H1 (cell line): ENCODE data around the gene PDE4D. TPM values are rescaled to one million over a fixed set of nuclear protein-coding genes. Genes with fewer than 3 reads are reported as not detected.

Experiments
- CTCF ChIA-PET: fragments of 300-600 bp; sonication (Branson Sonifier 250); formaldehyde crosslinking; loops from one replicate; lab custom pipeline; 2021; ENCODE audit not compliant: partially characterized antibody; lab: Charles Lee
- POLR2A ChIA-PET: fragments of 300-600 bp; sonication (Branson Sonifier 250); formaldehyde crosslinking; loops from one replicate; lab custom pipeline; 2021; ENCODE audit warnings: inconsistent platforms; ENCODE audit not compliant: partially characterized antibody; lab: Charles Lee
- DNase-seq, 2 experiments: peaks; one replicate each; pipeline versions ENCODE4 v3.0.0 to v3.0.0-alpha.2; 2010 to 2022; ENCODE audit warnings: low spot score in 2 of 2, low read depth in 1 of 2, mixed read lengths in 1 of 2
- FAIRE-seq: peaks from 2 replicates; lab custom pipeline; 2011; peaks lifted over from hg19 to GRCh38; lab: Jason Lieb, UNC
- H2AFZ ChIP-seq: 2 replicates; pipeline ENCODE4 v1.8.1; 2012; ENCODE audit warnings: low read length, inconsistent platforms
- H2AK5ac ChIP-seq: 2 replicates; pipeline ENCODE4 v1.6.1; 2013; ENCODE audit warnings: low read depth, low read length
- H2BK120ac ChIP-seq: replicated peaks from 2 replicates; pipeline ENCODE3; 2013; ENCODE audit warnings: low read depth, low read length, inconsistent platforms
- H2BK12ac ChIP-seq: 2 replicates; pipeline ENCODE4 v1.6.1; 2013; ENCODE audit warnings: low read depth, low read length
- H2BK15ac ChIP-seq: 2 replicates; pipeline ENCODE4 v1.6.1; 2013; ENCODE audit warnings: low read length
- H2BK20ac ChIP-seq: 2 replicates; pipeline ENCODE4 v1.6.1; 2013; ENCODE audit warnings: low read length
- H2BK5ac ChIP-seq: 2 replicates; pipeline ENCODE4 v1.6.1; 2013; ENCODE audit warnings: low read depth, low read length
- H3K14ac ChIP-seq: 2 replicates; pipeline ENCODE4 v1.6.1; 2013; ENCODE audit warnings: inconsistent platforms; ENCODE audit not compliant: insufficient read length
- H3K18ac ChIP-seq: 2 replicates; pipeline ENCODE4 v1.6.1; 2013; ENCODE audit warnings: low read length; ENCODE audit errors: extremely low read depth
- H3K23ac ChIP-seq: 2 replicates; pipeline ENCODE4 v1.6.1; 2013; ENCODE audit warnings: inconsistent platforms; ENCODE audit not compliant: insufficient read length
- H3K23me2 ChIP-seq: 2 replicates; pipeline ENCODE4 v1.6.1; 2013; ENCODE audit warnings: low read depth, low read length
- H3K27ac ChIP-seq: 2 replicates; pipeline ENCODE4 v1.6.1; 2011; ENCODE audit warnings: low read depth, low read length, inconsistent platforms
- H3K27me3 ChIP-seq, 4 experiments: replicated peaks in 1 of 4; 1 replicate in 1 of 4; 2 replicates in 3 of 4; pipeline versions ENCODE4 v1.6.1 to v1.8.1; 2011 to 2013; ENCODE audit warnings: low read length in 3 of 4, mild to moderate bottlenecking in 3 of 4, inconsistent platforms in 2 of 4, mixed read lengths in 2 of 4, moderate library complexity in 1 of 4; ENCODE audit not compliant: control insufficient read depth in 3 of 4, insufficient read depth in 3 of 4; ENCODE audit errors: extremely low read depth in 1 of 4
- H3K36me3 ChIP-seq, 4 experiments: 2 replicates each; pipeline versions ENCODE4 v1.6.1 to v1.8.1; 2011 to 2013; ENCODE audit warnings: mild to moderate bottlenecking in 4 of 4, low read length in 3 of 4, moderate library complexity in 2 of 4, control low read depth in 1 of 4, inconsistent platforms in 1 of 4; ENCODE audit not compliant: insufficient read depth in 4 of 4, control insufficient read depth in 2 of 4
- H3K4ac ChIP-seq: replicated peaks from 2 replicates; pipeline ENCODE3; 2013; ENCODE audit warnings: low read length, low read depth, mixed read lengths, inconsistent platforms; ENCODE audit not compliant: insufficient read length
- H3K4me1 ChIP-seq, 4 experiments: replicated peaks in 1 of 4; 1 replicate in 1 of 4; 2 replicates in 3 of 4; pipeline versions ENCODE4 v1.6.1 to v1.8.1; 2011 to 2013; ENCODE audit warnings: low read length in 3 of 4, inconsistent platforms in 2 of 4, mixed read lengths in 1 of 4; ENCODE audit not compliant: insufficient read depth in 4 of 4, control insufficient read depth in 3 of 4
- H3K4me2 ChIP-seq, 2 experiments: 2 replicates each; pipeline versions ENCODE4 v1.6.1 to v1.8.1; 2011 to 2013; ENCODE audit warnings: low read depth in 2 of 2, low read length in 2 of 2, control low read depth in 1 of 2, inconsistent platforms in 1 of 2, mild to moderate bottlenecking in 1 of 2; ENCODE audit not compliant: insufficient read depth in 1 of 2
- H3K4me3 ChIP-seq, 4 experiments: fragments of 200-600, 300-600 bp in 1 of 4; sonication (generic), shearing (Covaris generic), sonication (Bioruptor Twin) in 1 of 4; 2 replicates each; pipeline versions ENCODE4 v1.5.1 to v1.8.1; 2011 to 2016; ENCODE audit warnings: low read length in 4 of 4, low read depth in 3 of 4, control low read depth in 2 of 4, inconsistent platforms in 2 of 4, mild to moderate bottlenecking in 2 of 4, mixed read lengths in 1 of 4, moderate library complexity in 1 of 4; ENCODE audit not compliant: insufficient read depth in 2 of 4; ENCODE audit errors: extremely low read depth in 1 of 4
- H3K56ac ChIP-seq: replicated peaks from 2 replicates; pipeline ENCODE3; 2013; ENCODE audit warnings: low read depth, mild to moderate bottlenecking, mixed read lengths, low read length, inconsistent platforms; ENCODE audit not compliant: insufficient read length
- H3K79me1 ChIP-seq: 2 replicates; pipeline ENCODE4 v1.6.1; 2013; ENCODE audit warnings: low read depth, low read length, control low read depth
- H3K79me2 ChIP-seq, 2 experiments: 2 replicates each; pipeline versions ENCODE4 v1.6.1 to v1.8.1; 2012 to 2013; ENCODE audit warnings: low read length in 2 of 2, mild to moderate bottlenecking in 2 of 2, inconsistent platforms in 1 of 2; ENCODE audit not compliant: insufficient read depth in 2 of 2, control insufficient read depth in 1 of 2
- H3K9ac ChIP-seq, 4 experiments: replicated peaks in 1 of 4; 1 replicate in 1 of 4; 2 replicates in 3 of 4; pipeline versions ENCODE4 v1.6.1 to v1.8.1; 2011 to 2013; ENCODE audit warnings: low read depth in 3 of 4, low read length in 3 of 4, control low read depth in 2 of 4, mild to moderate bottlenecking in 2 of 4, moderate library complexity in 2 of 4, inconsistent platforms in 1 of 4; ENCODE audit errors: extremely low read depth in 1 of 4
- H3K9me3 ChIP-seq, 2 experiments: 2 replicates each; pipeline versions ENCODE4 v1.6.1 to v1.8.1; 2012 to 2013; ENCODE audit warnings: mild to moderate bottlenecking in 2 of 2, moderate library complexity in 2 of 2, control low read depth in 1 of 2, inconsistent platforms in 1 of 2, low read depth in 1 of 2, low read length in 1 of 2, mixed read lengths in 1 of 2; ENCODE audit not compliant: insufficient read depth in 2 of 2
- H4K20me1 ChIP-seq, 2 experiments: replicated peaks in 1 of 2; 2 replicates each; pipeline versions ENCODE3 to v1.8.1; 2011 to 2013; ENCODE audit warnings: inconsistent platforms in 2 of 2, low read length in 2 of 2, mild to moderate bottlenecking in 1 of 2; ENCODE audit not compliant: insufficient read depth in 2 of 2, control insufficient read depth in 1 of 2
- H4K5ac ChIP-seq: 2 replicates; pipeline ENCODE4 v1.6.1; 2013; ENCODE audit warnings: low read length, low read depth, mixed read lengths, inconsistent platforms; ENCODE audit not compliant: insufficient read length
- H4K8ac ChIP-seq: 2 replicates; pipeline ENCODE4 v1.8.0; 2013; ENCODE audit warnings: mild to moderate bottlenecking, moderate library complexity, low read length, inconsistent platforms; ENCODE audit not compliant: insufficient read depth; ENCODE audit errors: extremely low read depth
- H4K91ac ChIP-seq: replicated peaks from 2 replicates; pipeline ENCODE3; 2013; ENCODE audit warnings: low read length, mixed read lengths, inconsistent platforms; ENCODE audit not compliant: insufficient read length
- BRCA1 ChIP-seq: IDR thresholded peaks from 2 replicates; pipeline ENCODE4 v1.6.1; 2012; ENCODE audit warnings: low read depth, low read length, improper control_type of control experiment
- CBX5 ChIP-seq: fragments of 300-800, 300-1000 bp; sonication (generic); IDR thresholded peaks from 2 replicates; pipeline ENCODE4 v1.7.1; 2016; ENCODE audit warnings: antibody characterized with exemption, low read length, low read depth
- CHD1 ChIP-seq: IDR thresholded peaks from 2 replicates; pipeline ENCODE4 v1.6.1; 2012; ENCODE audit warnings: low read depth, low read length, improper control_type of control experiment
- EGR1 ChIP-seq: IDR thresholded peaks from 2 replicates; pipeline ENCODE4 v1.6.1; 2011; ENCODE audit warnings: low read depth, low read length, borderline replicate concordance
- JUN ChIP-seq: IDR thresholded peaks from 2 replicates; pipeline ENCODE4 v1.6.1; 2011; ENCODE audit warnings: low read depth, mild to moderate bottlenecking, improper control_type of control experiment, low read length
- KDM1A ChIP-seq: fragments of 200-600, 300-600 bp; sonication (generic); IDR thresholded peaks from 2 replicates; pipeline ENCODE4 v1.7.1; 2016; ENCODE audit warnings: mild to moderate bottlenecking, low read length, borderline replicate concordance
- POLR2AphosphoS5 ChIP-seq: IDR thresholded peaks from 2 replicates; pipeline ENCODE4 v1.6.1; 2011; ENCODE audit warnings: low read depth, low read length
- POU5F1 ChIP-seq: IDR thresholded peaks from 2 replicates; pipeline ENCODE4 v1.6.1; 2011; ENCODE audit warnings: low read depth, mild to moderate bottlenecking, low read length, moderate library complexity
- RAD21 ChIP-seq, 2 experiments: IDR thresholded peaks in 1 of 2; conservative IDR thresholded peaks in 1 of 2; 2 replicates each; pipeline ENCODE4 v1.6.1; 2011; ENCODE audit warnings: low read depth in 2 of 2, low read length in 2 of 2, improper control_type of control experiment in 1 of 2, inconsistent platforms in 1 of 2, mild to moderate bottlenecking in 1 of 2, moderate library complexity in 1 of 2
- TEAD4 ChIP-seq: IDR thresholded peaks from 2 replicates; pipeline ENCODE4 v1.6.1; 2012; ENCODE audit warnings: low read depth, low read length, inconsistent platforms, mixed read lengths
- ZNF274 ChIP-seq: IDR thresholded peaks from 2 replicates; pipeline ENCODE4 v1.7.0; 2012; ENCODE audit warnings: low read length, borderline replicate concordance; ENCODE audit errors: extremely low read depth
- WGBS, 2 experiments: shearing (Covaris generic) in 1 of 2; methylation state at CpG; one replicate each; pipeline versions ENCODE4 v1.1.6 to v1.1.7; 2013 to 2015; ENCODE audit warnings: low lambda C conversion rate in 2 of 2, mixed read lengths in 2 of 2, inconsistent platforms in 1 of 2, low coverage in 1 of 2, missing lambda C conversion rate in 1 of 2; ENCODE audit not compliant: insufficient replicate concordance in 2 of 2, insufficient coverage in 1 of 2, insufficient read length in 1 of 2; ENCODE audit errors: extremely low coverage in 1 of 2, missing lambda C conversion rate in 1 of 2; 5-methylcytosine and 5-hydroxymethylcytosine counted together
- polyA plus RNA-seq, 7 experiments: library from polyadenylated mRNA; depleted of rRNA in 3 of 7; stranded (reverse) in 5 of 7; unstranded in 2 of 7; fragments of >200 nt in 5 of 7; fragments of 200-250 nt in 2 of 7; gene quantifications; 1 replicate in 5 of 7; 2 replicates in 1 of 7; 4 replicates in 1 of 7; pipeline versions ENCODE4 v1.2.1 to v1.2.3, GENCODE V29; 2011 to 2013; ENCODE audit warnings: missing spikeins in 2 of 7, mixed read lengths in 2 of 7
- total RNA-seq: library from RNA; stranded (reverse); fragmentation: NEBNext Ultra II Directional; extraction: Animal tissue kit (Norgen Biotek cat#: 25700); gene quantifications from 2 replicates; pipeline ENCODE4 v1.2.1, GENCODE V29; 2021

The PDE4D gene
- total and polyA plus RNA-seq, 2 of the 8 experiments (the other 6 are each of a cell fraction or from before 2014, with no cell fraction given) = 2.3 to 3.7 TPM

- Histone ChIP-seq H4K5ac (no peak overlapping the region), H3K18ac (no peak overlapping the region), H3K27me3 (no peaks in the 10 kb centered on the region), H3K4me1 (peaks cover 0 to 4% (median 1%) of the 10 kb centered on the region in 4 experiments; a peak in 3 of 7 replicates), H3K27ac (no peak overlapping the region), H2AK5ac (no peak overlapping the region), H2BK15ac (no peak overlapping the region), H3K23me2 (no peaks in the 10 kb centered on the region), H2BK12ac (no peak overlapping the region), H3K56ac (no peak overlapping the region), H4K91ac (no peak overlapping the region), H3K4me3 (no peak overlapping the region), H2BK20ac (no peak overlapping the region), H3K9ac (no peak overlapping the region), H4K20me1 (no peaks in the 10 kb centered on the region), H2BK5ac (no peak overlapping the region), H3K4ac (no peak overlapping the region), H3K4me2 (no peak overlapping the region), H4K8ac (no peak overlapping the region), H2AFZ (no peak overlapping the region), H3K14ac (no peak overlapping the region), H3K79me2 (no peaks in the 10 kb centered on the region), H3K9me3 (no peaks in the 10 kb centered on the region), H3K79me1 (no peaks in the 10 kb centered on the region), H2BK120ac (no peak overlapping the region), H3K23ac (no peak overlapping the region), H3K36me3 (no peaks in the 10 kb centered on the region)
- ChIA-PET CTCF (interaction anchor here (0.9 to 2.6 kb wide), 4 partner anchors 11 to 49 kb away, joined by 3 to 8 read pairs (median 4); no protein-coding TSS in a partner anchor), POLR2A (no interaction called here)
- no peak for FAIRE-seq
- DNase-seq = no peak
- 85% methylated on average over 3 of the region's 3 CpGs; no CpG with 5 or more reads in 1 of the 2 experiments for WGBS, 2 experiments
- TF ChIP-seq BRCA1 (no peak), POU5F1 (no peak), ZNF274 (no peak), TEAD4 (no peak), CBX5 (no peak), CHD1 (no peak), RAD21 (IDR thresholded peaks at IDR 0.05 in 1 of 2, conservative IDR thresholded peaks at IDR 0.05 in 1 of 2; ENCODE audit: low read depth in 2 of 2, low read length in 2 of 2) (no peak), KDM1A (no peak), JUN (no peak), POLR2AphosphoS5 (no peak), EGR1 (no peak)
These were observed 337.9 kb downstream of the PDE4D start for GRCh38 chr5:59555596-59555995.
